GM21737 (cell line): ENCODE results near the gene DGKD.

Source experiments
- ATAC-seq: cut with Tn5 transposase; IDR thresholded peaks from one replicate; pipeline ENCODE4 v1.9.1; 2021; ENCODE audit warnings: mild to moderate bottlenecking, moderate library complexity; ENCODE audit not compliant: unreplicated experiment

The DGKD gene

DNA sequence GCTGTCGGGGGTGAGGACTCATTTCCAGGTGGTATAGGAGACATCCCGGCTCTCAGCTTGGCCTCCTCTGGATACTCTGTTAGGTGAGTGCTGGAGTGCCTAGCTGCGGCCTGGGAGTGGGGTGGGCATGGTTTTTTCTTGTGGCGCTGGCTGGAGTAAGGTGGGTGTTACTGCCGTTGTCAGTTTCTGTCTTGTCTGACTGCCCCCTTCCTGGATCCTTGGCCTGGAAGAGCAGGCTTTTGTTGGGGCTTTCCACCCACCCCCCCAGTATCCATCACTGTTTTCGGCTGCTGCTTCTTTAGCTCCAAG, 69.2 kb downstream of the DGKD start:
- ATAC-seq: no peak

- no peak for ATAC-seq
Measured at GRCh38 chr2:233424154-233424951, 70.1 kb downstream of the DGKD start.

- ATAC-seq: no peak
Measured at GRCh38 chr2:233426619-233427342, 72.5 kb downstream of the DGKD start.

- ATAC-seq: no peak
Measured at GRCh38 chr2:233428008-233428407, 73.7 kb downstream of the DGKD start.

GRCh38 chr2:233428438-233428837, 74.1 kb downstream of the DGKD start:
- ATAC-seq: no peak

- no peak for ATAC-seq
Measured at GRCh38 chr2:233429175-233429897, 75.0 kb downstream of the DGKD start.

DNA sequence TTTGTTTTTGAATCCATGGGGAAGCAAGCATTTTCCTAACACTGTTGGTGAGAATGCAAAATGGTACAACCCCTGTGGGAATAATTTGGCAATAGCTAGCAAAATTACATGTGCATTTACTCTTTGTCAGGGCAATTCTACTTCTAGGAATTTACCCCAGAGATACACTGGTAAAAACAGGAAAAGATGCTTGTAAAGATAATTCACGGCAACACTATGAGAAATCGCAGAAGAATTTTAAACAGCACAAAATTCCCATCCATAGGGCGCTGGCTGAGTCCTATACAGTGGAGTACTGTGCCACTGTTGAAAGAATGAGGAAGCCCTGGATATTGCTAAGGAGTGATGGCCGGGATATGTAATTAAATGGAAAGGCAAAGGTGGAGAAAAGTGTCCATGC, 75.8 kb downstream of the DGKD start:
- ATAC-seq: no peak

DNA sequence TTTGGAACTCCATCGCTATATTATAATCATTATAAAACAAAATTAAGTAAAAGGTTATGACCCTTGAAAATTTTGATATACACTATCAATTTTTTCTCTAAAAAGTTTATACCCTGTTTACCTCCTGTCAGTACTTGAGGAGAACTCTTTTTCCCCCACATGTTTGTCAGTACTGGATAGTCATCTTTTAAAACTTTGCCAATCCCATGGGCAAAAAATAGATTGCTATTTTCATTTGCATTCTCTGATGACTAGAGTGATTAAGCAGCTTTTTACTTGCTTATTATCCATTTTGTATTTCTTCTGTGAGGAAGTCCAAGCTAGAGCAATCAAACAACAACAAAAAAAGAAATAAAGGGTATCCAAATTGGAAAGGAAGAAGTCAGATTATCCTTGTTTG, 76.4 kb downstream of the DGKD start:
- ATAC-seq: no peak

GRCh38 chr2:233433029-233433428, 78.7 kb downstream of the DGKD start:
- no peak for ATAC-seq

DNA sequence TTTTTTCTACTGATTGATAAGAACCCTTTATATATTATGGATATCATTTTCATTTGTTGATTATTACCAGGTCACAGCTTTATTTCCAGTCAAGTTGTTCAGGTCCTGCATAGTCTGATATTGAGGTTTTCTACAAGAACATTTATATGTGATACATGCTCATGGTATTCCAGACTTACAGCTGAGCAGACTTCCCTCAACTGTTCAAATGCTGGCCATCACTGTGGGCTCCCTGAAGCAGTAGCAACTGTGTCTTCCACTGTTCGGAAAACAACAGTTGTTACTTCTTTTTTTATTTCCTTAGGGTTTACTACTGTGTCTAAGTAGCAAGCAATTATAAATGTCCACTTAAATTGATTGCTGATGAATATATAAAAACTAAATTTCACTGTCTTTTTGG, 79.5 kb downstream of the DGKD start:
- no peak for ATAC-seq

DNA sequence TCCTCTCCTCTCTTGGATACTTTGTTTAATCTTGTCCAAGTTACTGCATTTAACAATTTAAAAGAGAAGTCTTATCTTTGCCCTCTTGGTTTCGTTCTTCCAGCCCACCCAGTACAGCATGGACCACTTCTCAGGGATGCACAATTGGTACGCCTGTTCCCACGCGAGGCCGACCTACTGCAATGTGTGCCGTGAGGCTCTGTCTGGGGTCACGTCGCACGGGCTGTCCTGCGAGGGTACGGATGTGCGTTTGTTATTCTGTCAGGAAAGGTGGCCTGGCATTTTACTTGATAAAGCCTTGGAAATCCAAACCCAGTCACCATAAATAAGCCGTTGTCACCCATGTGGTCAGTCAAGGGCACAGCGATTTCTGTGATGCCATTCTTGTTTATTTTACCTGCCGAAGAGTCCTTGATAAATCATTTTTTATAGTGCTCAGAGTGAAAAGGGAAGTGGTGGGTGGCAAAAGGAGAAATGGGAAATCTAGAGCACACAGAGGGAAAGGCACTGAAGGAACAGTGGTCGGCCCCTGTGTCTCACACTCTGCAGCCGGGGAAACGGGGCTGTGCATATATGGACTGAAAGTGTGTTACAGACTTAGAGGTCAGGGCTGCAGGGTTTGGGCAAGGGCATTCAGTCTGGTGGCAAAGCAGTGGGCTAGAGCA, 80.5 kb downstream of the DGKD start:
- no peak for ATAC-seq

- no peak for ATAC-seq
Measured at GRCh38 chr2:233435436-233436190, 81.3 kb downstream of the DGKD start.

- no peak for ATAC-seq
Measured at GRCh38 chr2:233436191-233436581, 81.9 kb downstream of the DGKD start.

GRCh38 chr2:233436691-233437438, 82.6 kb downstream of the DGKD start:
- ATAC-seq: no peak

- no peak for ATAC-seq
Measured at GRCh38 chr2:233437439-233437955, 83.2 kb downstream of the DGKD start.

DNA sequence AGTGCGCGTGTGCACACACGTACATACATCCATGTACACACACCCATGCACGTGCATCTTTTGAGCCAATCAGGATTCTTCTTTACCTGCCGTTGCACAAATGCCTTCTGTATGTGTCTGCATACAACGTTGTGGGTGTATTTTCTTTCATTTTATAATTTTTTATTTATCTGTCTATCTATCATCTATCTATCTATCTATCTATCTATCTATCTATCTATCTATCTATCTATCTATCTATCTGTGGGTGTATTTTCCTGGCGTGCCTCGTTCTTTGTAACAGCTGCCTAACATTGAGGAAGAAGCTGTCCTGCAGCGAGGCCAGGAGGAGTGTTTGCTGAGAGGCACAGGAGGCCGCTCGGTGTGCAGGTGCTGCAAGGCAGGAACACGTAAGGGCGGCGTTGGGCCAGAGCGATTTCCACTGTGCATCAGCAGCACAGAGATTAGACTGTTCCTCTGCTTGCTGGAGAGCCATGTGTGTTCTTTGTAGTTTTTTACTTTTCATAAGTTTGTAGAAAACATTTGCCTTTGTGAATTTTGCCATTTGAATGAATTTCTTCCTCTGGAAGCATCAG, 84.4 kb downstream of the DGKD start:
- ATAC-seq: no peak

DNA sequence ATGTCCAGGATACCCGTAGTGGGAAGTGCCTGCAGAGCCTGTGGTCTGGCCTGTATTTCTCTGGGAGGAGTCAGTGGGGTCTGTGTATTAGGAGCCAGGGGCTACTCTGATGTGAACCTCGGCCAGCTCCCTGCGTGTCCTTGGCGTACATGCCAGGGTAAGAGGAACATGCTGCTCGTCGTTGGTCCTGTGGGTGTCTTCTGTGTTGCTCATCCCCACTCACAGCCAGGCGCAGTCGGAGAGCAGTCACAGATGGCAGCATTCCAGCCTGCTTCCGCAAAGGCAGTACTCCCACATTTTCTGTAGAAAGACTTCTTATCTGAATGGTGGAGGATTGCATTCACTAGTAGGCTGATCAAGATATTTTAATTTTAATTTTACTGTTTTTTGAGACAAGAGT, 84.9 kb downstream of the DGKD start:
- ATAC-seq: no peak

DNA sequence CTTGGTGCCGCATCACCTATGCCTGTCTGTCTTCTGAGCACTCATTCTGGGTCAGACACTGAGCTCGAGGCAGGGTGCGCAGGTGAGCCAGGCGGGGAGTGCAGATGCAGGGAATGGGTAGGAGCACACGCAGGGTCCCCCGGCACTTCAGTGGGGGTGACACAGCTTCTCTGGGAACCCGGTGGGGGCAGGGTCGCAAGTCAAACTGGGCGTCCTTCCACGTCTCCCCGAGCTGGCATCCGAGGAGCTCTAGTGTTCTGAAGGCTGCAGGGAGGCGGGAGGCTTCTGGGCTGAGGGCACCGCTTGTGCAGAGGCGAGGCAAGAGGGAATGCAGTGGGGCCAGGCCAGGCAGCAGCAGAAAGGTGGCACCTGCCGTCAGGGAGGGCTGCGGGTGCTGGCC, 86.0 kb downstream of the DGKD start:
- ATAC-seq: no peak

DNA sequence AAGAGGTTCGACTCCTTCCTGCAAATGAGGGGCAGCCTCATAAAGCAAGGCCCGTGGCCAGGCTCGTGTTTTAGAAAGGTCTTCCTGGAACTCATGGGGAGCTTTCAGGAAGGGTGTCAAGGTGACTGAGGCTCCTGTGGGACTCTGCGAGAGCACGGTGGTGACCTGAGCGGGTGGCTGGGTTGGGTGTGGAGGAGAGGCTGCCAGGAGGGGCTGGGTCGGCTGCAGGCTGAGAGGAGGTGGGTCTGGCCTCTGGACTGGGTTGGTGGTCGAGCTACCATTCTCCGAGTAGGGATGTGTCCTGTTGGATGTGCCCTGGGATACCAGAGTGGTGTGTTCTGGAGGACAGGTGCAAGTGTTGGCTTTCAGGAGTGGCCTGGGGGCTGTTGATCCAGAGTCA, 86.4 kb downstream of the DGKD start:
- no peak for ATAC-seq
